ENCODE measurements around the gene LRRC59.

Gene LRRC59

GRCh38 chr17:50365649-50366393 is 31.5 kb downstream of the LRRC59 start:
- no peak for FAIRE-seq
- DNase-seq (ENCODE audit: insufficient read length, low spot score): no peak
- no peak for TF ChIP-seq POLR2A (IDR thresholded peaks at IDR 0.05; ENCODE audit: low read depth, low read length)

- no peak for DNase-seq (ENCODE audit: insufficient read length, low spot score)
- no peak for TF ChIP-seq POLR2A (IDR thresholded peaks at IDR 0.05; ENCODE audit: low read depth, low read length)
- FAIRE-seq: no peak
These were observed 32.2 kb downstream of the LRRC59 start for GRCh38 chr17:50365165-50365564.

- FAIRE-seq: no peak
- DNase-seq (ENCODE audit: insufficient read length, low spot score): peak; percentile 63
- TF ChIP-seq POLR2A (IDR thresholded peaks at IDR 0.05; ENCODE audit: low read depth, low read length): no peak
These were observed 32.6 kb downstream of the LRRC59 start for GRCh38 chr17:50364715-50365114.

GRCh38 chr17:50364061-50364458 is 33.3 kb downstream of the LRRC59 start:
- no peak for DNase-seq (ENCODE audit: insufficient read length, low spot score)
- FAIRE-seq: no peak
- no peak for TF ChIP-seq POLR2A (IDR thresholded peaks at IDR 0.05; ENCODE audit: low read depth, low read length)

GRCh38 chr17:50363217-50364060 is 33.9 kb downstream of the LRRC59 start:
- FAIRE-seq (no peak), DNase-seq (ENCODE audit: insufficient read length, low spot score) (no peak)

GRCh38 chr17:50362661-50363060 is 34.7 kb downstream of the LRRC59 start:
- no peak for TF ChIP-seq POLR2A (IDR thresholded peaks at IDR 0.05; ENCODE audit: low read depth, low read length)

More at GRCh38 chr17:50363217-50364060, 33.9 kb downstream of the LRRC59 start:
- TF ChIP-seq POLR2A (IDR thresholded peaks at IDR 0.05; ENCODE audit: low read depth, low read length): no peak

GRCh38 chr17:50361561-50362480 is 35.5 kb downstream of the LRRC59 start:
- FAIRE-seq (peak; percentile 11), DNase-seq (ENCODE audit: insufficient read length, low spot score) (peak; percentile 83)
- no peak for TF ChIP-seq POLR2A (IDR thresholded peaks at IDR 0.05; ENCODE audit: low read depth, low read length)

More at GRCh38 chr17:50362661-50363060, 34.7 kb downstream of the LRRC59 start:
- DNase-seq (ENCODE audit: insufficient read length, low spot score) (no peak), FAIRE-seq (no peak)

GRCh38 chr17:50360486-50361115 is 36.7 kb downstream of the LRRC59 start:
- DNase-seq (ENCODE audit: insufficient read length, low spot score) (no peak), FAIRE-seq (no peak)
- TF ChIP-seq POLR2A (IDR thresholded peaks at IDR 0.05; ENCODE audit: low read depth, low read length): no peak

- DNase-seq (ENCODE audit: insufficient read length, low spot score): no peak
- FAIRE-seq: no peak
- no peak for TF ChIP-seq POLR2A (IDR thresholded peaks at IDR 0.05; ENCODE audit: low read depth, low read length)
These were observed 37.3 kb downstream of the LRRC59 start for GRCh38 chr17:50359998-50360461.

- FAIRE-seq: no peak
- no peak for DNase-seq (ENCODE audit: insufficient read length, low spot score)
- no peak for TF ChIP-seq POLR2A (IDR thresholded peaks at IDR 0.05; ENCODE audit: low read depth, low read length)
These were observed 38.2 kb downstream of the LRRC59 start for GRCh38 chr17:50359005-50359699.

- FAIRE-seq (no peak), DNase-seq (ENCODE audit: insufficient read length, low spot score) (no peak)
- TF ChIP-seq POLR2A (IDR thresholded peaks at IDR 0.05; ENCODE audit: low read depth, low read length): no peak
These were observed 39.1 kb downstream of the LRRC59 start for GRCh38 chr17:50358177-50358576.

- FAIRE-seq (no peak), DNase-seq (ENCODE audit: insufficient read length, low spot score) (no peak)
- no peak for TF ChIP-seq POLR2A (IDR thresholded peaks at IDR 0.05; ENCODE audit: low read depth, low read length)
These were observed 40.3 kb downstream of the LRRC59 start for GRCh38 chr17:50356892-50357510.
